HS-5 (cell line): ENCODE results near the gene PGA4.

Experiments
- DNase-seq: peaks from one replicate; pipeline ENCODE4 v3.0.0-alpha.2; 2012; ENCODE audit warnings: low read depth

The PGA4 gene

GRCh38 chr11:61279934-61280659 lies 58.0 kb downstream of the PGA4 start:
- no peak for DNase-seq

- no peak for DNase-seq
Measured at GRCh38 chr11:61280883-61281580, 58.9 kb downstream of the PGA4 start.
